ENCODE results near the gene TMEM132D. TPM values are rescaled to one million over a fixed set of nuclear protein-coding genes. Genes with fewer than 3 reads are reported as not detected.

The TMEM132D gene
- total and polyA plus RNA-seq, 2 of the 4 experiments (the other 2 are of a cell fraction) = not detected

DNA sequence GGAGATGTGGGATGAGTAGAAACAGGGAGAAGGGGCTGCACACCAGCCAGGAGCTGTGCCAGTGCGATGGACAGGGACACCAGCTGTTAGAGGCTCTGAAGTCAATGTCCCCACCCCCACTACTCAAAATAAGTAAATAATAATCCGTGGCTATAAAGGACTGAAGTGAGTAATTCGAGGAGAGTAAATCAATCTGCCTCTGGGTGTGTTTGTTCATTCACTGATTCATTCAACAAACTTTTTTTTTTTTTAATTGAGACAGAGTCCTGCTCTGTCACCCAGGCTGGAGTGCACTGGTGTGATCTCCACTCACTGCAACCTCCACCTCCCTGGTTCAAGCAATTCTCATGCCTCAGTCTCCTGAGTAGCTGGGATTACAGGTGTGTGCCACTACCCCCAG, 363.6 kb downstream of the TMEM132D start:
- Histone ChIP-seq H4K91ac (ENCODE audit: insufficient read depth, low read depth, low read length) (no peak overlapping the region), H3K23ac (ENCODE audit: low read depth, low read length) (no peak overlapping the region), H2BK15ac (ENCODE audit: low read depth, low read length) (no peak overlapping the region), H3K4ac (ENCODE audit: low read depth, low read length) (no peak overlapping the region), H2BK20ac (ENCODE audit: low read depth, low read length) (no peak overlapping the region), H3K18ac (ENCODE audit: low read depth, low read length) (no peak overlapping the region), H4K5ac (ENCODE audit: low read depth, low read length) (no peak overlapping the region), H4K8ac (ENCODE audit: low read depth in 2 of 2, low read length in 2 of 2) (no peak overlapping the region), H3K14ac (replicated peaks; ENCODE audit: low read depth, low read length) (no peak overlapping the region), H3K27me3 (ENCODE audit: control insufficient read depth, insufficient read depth, low read length) (no peaks in the 10 kb centered on the region), H2AFZ (replicated peaks; ENCODE audit: low read length, poor library complexity) (no peak overlapping the region), H2AK5ac (ENCODE audit: low read depth, low read length) (no peak overlapping the region), H3K79me1 (ENCODE audit: low read depth in 1 of 2, low read length in 2 of 2) (no peaks in the 10 kb centered on the region), H3K56ac (ENCODE audit: extremely low read depth, insufficient read depth, low read length) (no peak overlapping the region), H3K4me1 (ENCODE audit: control insufficient read depth, insufficient read depth, low read length) (no peaks in the 10 kb centered on the region), H3K4me3 (ENCODE audit: insufficient read depth, low read depth, low read length) (no peak overlapping the region), H3K36me3 (ENCODE audit: control insufficient read depth, insufficient read depth, low read length) (no peaks in the 10 kb centered on the region), H3K27ac (ENCODE audit: insufficient read depth, low read length) (no peak overlapping the region), H3K9me1 (ENCODE audit: insufficient read depth, low read length) (no peaks in the 10 kb centered on the region), H3K9me3 (ENCODE audit: control insufficient read depth, insufficient read depth, low read length) (peaks cover 18% of the 10 kb centered on the region; the same call in 1 of the 2 replicates), H2BK5ac (ENCODE audit: low read depth, low read length, poor library complexity, severe bottlenecking) (no peak overlapping the region), H4K20me1 (ENCODE audit: insufficient read depth, low read length) (no peaks in the 10 kb centered on the region), H3K4me2 (ENCODE audit: low read depth, low read length) (no peak overlapping the region), H2AK9ac (replicated peaks; ENCODE audit: low read depth, low read length, poor library complexity) (no peak overlapping the region), H2BK120ac (ENCODE audit: low read depth, low read length) (no peak overlapping the region), H3K9ac (ENCODE audit: low read depth, low read length) (no peak overlapping the region)
- ChIA-PET POLR2A (ENCODE audit: unreplicated experiment) (no interaction called here), CTCF (no interaction called here)
- no TSS peak for BruUV-seq (replicated peaks)
- dilution Hi-C loops (cut with HindIII; ENCODE audit: low sequenced_read_pairs, unreplicated experiment) = no loop called here
- TF ChIP-seq FOS (IDR thresholded peaks at IDR 0.05; ENCODE audit: low read depth, low read length) = no peak
- TF ChIP-seq, protein P1, sequence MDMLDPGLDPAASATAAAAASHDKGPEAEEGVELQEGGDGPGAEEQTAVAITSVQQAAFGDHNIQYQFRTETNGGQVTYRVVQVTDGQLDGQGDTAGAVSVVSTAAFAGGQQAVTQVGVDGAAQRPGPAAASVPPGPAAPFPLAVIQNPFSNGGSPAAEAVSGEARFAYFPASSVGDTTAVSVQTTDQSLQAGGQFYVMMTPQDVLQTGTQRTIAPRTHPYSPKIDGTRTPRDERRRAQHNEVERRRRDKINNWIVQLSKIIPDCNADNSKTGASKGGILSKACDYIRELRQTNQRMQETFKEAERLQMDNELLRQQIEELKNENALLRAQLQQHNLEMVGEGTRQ (IDR thresholded peaks at IDR 0.05; ENCODE audit: low read depth, low read length) = no peak
- no peak for TF ChIP-seq MAFK (IDR thresholded peaks at IDR 0.05; ENCODE audit: low read depth, low read length)
- no peak for TF ChIP-seq MXI1 (IDR thresholded peaks at IDR 0.05; ENCODE audit: borderline replicate concordance, low read depth, low read length)
- no peak for TF ChIP-seq CHD1 (IDR thresholded peaks at IDR 0.05; ENCODE audit: low read depth, low read length)
- TF ChIP-seq MAZ (IDR thresholded peaks at IDR 0.05; ENCODE audit: borderline replicate concordance, low read depth, low read length) = no peak
- TF ChIP-seq, protein P2, sequence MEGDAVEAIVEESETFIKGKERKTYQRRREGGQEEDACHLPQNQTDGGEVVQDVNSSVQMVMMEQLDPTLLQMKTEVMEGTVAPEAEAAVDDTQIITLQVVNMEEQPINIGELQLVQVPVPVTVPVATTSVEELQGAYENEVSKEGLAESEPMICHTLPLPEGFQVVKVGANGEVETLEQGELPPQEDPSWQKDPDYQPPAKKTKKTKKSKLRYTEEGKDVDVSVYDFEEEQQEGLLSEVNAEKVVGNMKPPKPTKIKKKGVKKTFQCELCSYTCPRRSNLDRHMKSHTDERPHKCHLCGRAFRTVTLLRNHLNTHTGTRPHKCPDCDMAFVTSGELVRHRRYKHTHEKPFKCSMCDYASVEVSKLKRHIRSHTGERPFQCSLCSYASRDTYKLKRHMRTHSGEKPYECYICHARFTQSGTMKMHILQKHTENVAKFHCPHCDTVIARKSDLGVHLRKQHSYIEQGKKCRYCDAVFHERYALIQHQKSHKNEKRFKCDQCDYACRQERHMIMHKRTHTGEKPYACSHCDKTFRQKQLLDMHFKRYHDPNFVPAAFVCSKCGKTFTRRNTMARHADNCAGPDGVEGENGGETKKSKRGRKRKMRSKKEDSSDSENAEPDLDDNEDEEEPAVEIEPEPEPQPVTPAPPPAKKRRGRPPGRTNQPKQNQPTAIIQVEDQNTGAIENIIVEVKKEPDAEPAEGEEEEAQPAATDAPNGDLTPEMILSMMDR (conservative IDR thresholded peaks at IDR 0.05; ENCODE audit: low read depth, low read length) = no peak
- TF ChIP-seq SMC3 (IDR thresholded peaks at IDR 0.05; ENCODE audit: low read depth, low read length) = no peak
- TF ChIP-seq RCOR1 (IDR thresholded peaks at IDR 0.05; ENCODE audit: insufficient replicate concordance, low read length) = no peak
- TF ChIP-seq RAD21 (IDR thresholded peaks at IDR 0.05; ENCODE audit: low read length) = no peak
- no CpG with 5 or more reads among the region's 3 CpGs for WGBS, 2 experiments (ENCODE audit: extremely low coverage in 2 of 2, insufficient read length in 1 of 2)
- DNase-seq (no peak), ATAC-seq (ENCODE audit: low read depth) (no peak)
- intact Hi-C loops (cut with micrococcal nuclease) = no loop called here
- in situ Hi-C loops (cut with MboI; ENCODE audit: low sequenced_read_pairs) = no loop called here
